ENCODE data around the gene SERPINB1.
"Not testable (repeated sequence)": the region's sequence is repeated elsewhere in the genome, so short reads cannot be mapped to it uniquely, and the experiment has no call there.

SERPINB1 gene

DNA sequence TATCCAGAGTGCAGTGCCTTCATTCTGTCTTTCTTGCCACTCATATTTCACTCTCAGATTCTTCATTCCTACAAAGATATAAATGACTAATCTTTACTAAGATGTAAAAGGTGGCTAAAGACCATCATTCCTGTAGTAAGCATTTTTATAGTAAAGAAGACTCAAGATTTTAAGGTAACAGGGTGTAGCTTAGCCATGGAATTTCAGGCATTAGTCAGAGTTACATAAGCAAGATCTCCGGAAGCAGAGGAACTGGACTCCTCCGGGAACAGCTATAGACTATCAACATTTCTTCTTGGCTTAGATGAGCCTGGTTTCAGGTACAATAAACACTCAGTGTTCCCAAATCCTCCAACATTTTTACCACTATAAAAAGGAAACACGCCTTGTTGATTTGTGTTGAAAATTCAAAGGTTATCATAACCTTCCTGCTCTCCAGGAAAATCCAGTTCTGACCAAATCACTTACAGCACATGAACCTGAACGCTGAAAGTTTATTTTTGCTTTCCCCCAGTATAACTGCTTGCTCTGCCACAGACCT is 23.7 kb downstream of the SERPINB1 start:
- DNase-seq (ENCODE audit: low read depth): no peak

- DNase-seq (ENCODE audit: low read depth): no peak
Observed at GRCh38 chr6:2816158-2816557, 25.5 kb downstream of the SERPINB1 start.

DNA sequence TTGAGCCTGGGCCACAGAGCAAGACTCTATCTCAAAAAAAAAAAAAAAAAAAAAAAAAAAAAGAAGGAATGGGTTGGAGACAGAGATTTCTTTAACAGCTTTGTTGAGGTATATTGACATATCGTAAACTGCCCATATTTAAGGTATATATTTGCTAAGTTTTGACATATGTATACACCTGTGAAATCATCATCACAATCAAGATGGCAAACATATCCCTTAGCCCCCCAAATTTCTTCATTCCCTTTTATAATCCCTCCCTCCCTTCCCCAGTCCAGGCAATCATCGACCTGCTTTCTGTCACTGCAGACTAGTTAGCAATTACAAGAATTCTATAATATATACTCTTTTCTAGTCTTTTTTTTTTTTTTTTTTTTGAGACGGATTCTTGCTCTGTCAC is 29.0 kb downstream of the SERPINB1 start:
- no peak for DNase-seq (ENCODE audit: low read depth)

- no peak for DNase-seq (ENCODE audit: low read depth)
Observed at GRCh38 chr6:2810092-2810671, 31.5 kb downstream of the SERPINB1 start.

DNA sequence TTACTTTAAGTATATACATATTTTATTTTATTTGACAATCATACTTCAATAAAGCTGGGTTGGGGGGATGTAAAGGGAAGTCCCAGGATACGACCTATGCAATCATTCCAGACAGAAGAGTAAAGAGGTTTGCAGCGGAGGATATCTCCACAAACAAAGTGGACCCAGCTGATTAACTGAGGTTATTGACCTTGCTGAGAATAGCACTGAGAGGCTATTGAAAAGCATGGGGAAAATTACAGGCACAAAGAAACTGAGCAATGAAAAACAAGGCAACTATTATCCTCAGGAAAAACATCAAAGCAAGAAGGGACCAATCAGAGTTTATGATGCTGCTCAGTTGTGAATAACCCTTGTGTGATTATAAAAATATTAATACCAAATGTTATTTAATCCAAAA is 32.6 kb downstream of the SERPINB1 start:
- no peak for DNase-seq (ENCODE audit: low read depth)

DNA sequence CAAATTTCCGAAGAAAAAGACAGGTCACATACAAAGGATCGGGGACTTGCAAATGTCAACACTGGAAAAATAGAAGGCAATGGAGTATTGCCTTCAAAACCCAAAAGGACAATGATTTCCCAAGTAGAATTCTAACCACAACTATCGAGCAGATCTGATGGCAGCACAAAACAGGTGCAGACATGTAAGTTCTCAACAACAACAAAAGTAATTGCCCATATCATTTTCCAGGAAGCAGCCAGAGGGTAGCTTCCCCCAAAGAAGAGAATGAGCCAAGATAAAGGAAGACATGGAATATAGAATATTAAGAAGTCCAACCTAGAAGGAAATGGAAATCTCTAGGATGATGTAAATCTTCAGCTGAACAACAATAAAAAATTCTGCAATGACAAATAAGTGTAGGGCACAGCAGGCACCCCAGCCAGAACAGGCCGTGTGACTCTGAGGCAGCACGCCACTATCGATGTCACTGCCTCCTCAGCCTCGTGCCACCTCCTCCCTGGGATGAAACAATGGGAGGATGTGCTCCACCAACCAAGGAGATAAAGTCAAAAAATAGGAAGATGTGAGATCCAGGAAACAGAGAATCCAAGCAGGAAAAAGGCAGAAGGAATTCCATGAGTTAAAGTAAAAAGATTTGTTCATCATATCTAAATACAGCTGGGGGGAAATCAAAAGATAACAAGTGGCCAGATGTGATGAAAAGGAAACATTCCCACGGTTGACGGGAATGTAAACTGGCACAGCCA is 34.1 kb downstream of the SERPINB1 start:
- no peak for DNase-seq (ENCODE audit: low read depth)

DNA sequence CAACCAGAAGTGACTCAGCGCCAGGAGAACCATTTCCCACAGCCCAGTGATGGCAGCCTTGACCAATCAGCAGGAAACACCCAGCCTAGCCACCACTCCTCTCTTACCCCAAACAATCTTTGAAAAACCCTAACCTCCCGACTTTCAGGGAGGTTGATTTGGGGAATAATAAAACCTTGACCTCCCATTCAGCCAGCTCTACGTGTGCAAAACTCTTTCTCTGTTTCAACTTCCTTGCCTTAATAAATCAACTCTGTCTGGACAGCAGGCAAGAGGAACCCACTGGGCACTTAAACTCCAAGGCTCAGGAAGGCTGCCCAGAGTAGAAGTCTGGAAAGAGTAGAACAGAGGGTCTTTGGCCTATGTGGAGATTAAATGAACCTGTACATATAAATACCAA is 35.0 kb downstream of the SERPINB1 start:
- no peak for DNase-seq (ENCODE audit: low read depth)

DNA sequence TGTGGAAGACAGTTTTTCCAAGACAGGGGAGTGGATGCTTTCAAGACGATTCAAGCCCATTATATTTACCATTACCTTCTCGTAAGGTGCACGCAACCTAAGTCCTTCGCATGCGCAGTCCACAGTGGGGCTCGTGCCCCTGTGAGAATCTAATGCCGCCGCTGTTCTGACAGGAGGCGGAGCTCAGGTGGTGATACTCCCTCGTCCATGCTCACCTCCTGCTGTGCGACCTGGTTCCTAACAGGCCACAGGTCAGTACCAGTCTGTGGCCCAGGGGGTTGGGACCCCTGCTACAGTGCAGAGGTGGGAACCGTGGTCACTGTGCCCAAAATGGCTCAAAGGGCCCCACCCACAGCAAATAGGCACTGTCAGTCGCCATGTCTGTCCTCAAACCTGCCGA is 36.6 kb downstream of the SERPINB1 start:
- DNase-seq (ENCODE audit: low read depth): no peak

DNA sequence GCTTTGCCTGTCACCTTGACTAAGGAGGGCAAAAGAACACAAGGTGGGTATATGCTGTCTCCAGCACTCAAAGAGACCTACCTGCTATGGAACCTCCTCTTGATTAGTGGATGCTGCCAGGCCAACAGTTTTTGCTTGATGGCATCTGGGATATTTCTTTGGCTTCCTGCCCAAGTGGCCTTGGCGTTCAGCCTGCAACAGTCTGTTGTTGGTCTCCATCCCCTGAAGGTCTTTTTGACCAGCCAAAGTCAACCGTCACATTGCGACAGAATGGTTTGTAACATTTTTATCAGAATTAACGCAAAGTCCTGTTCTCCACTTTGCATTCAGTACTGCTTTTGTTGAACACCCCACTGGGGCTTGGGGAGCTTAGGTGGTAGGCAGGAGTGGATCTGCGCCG is 37.1 kb downstream of the SERPINB1 start:
- DNase-seq (ENCODE audit: low read depth): no peak

DNA sequence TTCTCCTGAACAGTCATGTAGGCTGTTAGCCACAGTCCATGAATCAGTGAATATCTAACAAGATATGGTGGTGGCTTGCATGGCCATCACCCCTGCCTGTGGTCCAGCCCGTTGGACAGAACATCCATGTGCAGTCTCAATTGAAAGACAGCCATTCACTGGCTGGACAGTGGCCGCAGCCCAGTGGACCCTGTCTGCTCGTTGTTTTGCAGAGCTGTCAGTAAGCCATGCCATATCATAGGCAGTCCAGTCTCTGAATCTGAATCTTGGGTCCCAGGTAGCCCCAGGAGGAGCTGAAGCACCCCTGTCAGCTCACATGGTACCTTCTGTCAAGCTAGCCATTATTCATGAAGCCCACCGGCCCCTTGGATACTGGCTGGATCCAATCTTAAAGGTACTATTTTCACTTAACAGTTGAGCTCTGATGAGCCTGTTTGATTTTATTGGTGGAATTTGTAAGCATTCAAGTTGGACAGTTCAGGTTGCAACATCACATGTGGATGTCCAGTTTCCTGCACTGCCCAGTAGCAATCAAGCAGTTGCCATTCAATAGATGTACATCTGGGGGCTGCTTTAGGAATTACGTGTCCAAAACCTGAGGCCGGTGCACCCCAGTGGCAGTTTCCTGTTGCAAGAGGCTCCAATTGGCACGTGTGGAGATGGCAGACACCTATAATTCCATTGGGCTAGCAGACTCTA is 37.8 kb downstream of the SERPINB1 start:
- no peak for DNase-seq (ENCODE audit: low read depth)

GRCh38 chr6:2802521-2803060 is 39.1 kb downstream of the SERPINB1 start:
- DNase-seq (ENCODE audit: low read depth): no peak

GRCh38 chr6:2801687-2802086 is 40.0 kb downstream of the SERPINB1 start:
- DNase-seq (ENCODE audit: low read depth): not testable (repeated sequence)

GRCh38 chr6:2800552-2801316 is 40.9 kb downstream of the SERPINB1 start:
- no peak for DNase-seq (ENCODE audit: low read depth)

- no peak for DNase-seq (ENCODE audit: low read depth)
Observed at GRCh38 chr6:2799936-2800527, 41.6 kb downstream of the SERPINB1 start.

- no peak for DNase-seq (ENCODE audit: low read depth)
Observed at GRCh38 chr6:2798586-2799134, 43.0 kb downstream of the SERPINB1 start.

- DNase-seq (ENCODE audit: low read depth): no peak
Observed at GRCh38 chr6:2797564-2798031, 44.1 kb downstream of the SERPINB1 start.

GRCh38 chr6:2796861-2797260 is 44.8 kb downstream of the SERPINB1 start:
- no peak for DNase-seq (ENCODE audit: low read depth)

DNA sequence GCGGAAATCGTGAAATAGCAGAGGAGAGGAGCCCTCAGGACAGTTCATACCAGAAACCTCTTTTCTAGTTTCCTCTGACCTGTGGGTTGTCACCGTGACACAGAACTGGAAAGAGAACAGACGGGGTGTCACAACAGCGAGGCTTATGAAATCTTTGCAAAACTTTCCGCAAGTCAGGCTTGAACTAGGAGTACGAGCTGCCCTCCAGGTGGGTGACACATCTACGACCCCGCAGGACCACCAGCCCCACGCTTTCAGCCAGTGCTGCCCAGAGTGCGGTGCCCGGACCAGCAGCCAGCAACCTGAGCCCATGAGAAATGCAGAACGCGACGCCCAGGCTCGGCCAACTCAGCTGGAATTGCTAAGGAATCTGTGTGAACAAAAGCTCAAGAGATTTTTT is 45.7 kb downstream of the SERPINB1 start:
- no peak for DNase-seq (ENCODE audit: low read depth)

GRCh38 chr6:2795162-2795561 is 46.5 kb downstream of the SERPINB1 start:
- DNase-seq (ENCODE audit: low read depth): no peak

- DNase-seq (ENCODE audit: low read depth): no peak
Observed at GRCh38 chr6:2794171-2794730, 47.4 kb downstream of the SERPINB1 start.

All from stimulated activated CD4-positive, alpha-beta T cell treated with anti-CD3 and anti-CD28 coated beads, Interleukin-2, amount 100 ng/mL, for 4 hours (primary cell).